H1 (cell line): ENCODE data around the gene SLC26A11.

Experiments
- ASH2L ChIP-seq: fragments of 200-600, 300-600 bp; sonication (generic); IDR thresholded peaks from one replicate; pipeline ENCODE4 v1.7.1; 2017; ENCODE audit warnings: low read length
- BRCA1 ChIP-seq: IDR thresholded peaks from 2 replicates; pipeline ENCODE4 v1.6.1; 2012; ENCODE audit warnings: low read depth, low read length, improper control_type of control experiment
- CTCF ChIP-seq, 3 experiments: IDR thresholded peaks; 1 replicate in 2 of 3; 2 replicates in 1 of 3; pipeline versions ENCODE4 v1.5.1 to v1.6.1; 2011; ENCODE audit warnings: low read length in 3 of 3, mild to moderate bottlenecking in 3 of 3, inconsistent platforms in 2 of 3, low read depth in 1 of 3, moderate library complexity in 1 of 3; ENCODE audit not compliant: insufficient read depth in 1 of 3; ENCODE audit errors: control extremely low read depth in 1 of 3
- EZH2 ChIP-seq: fragments of 200-600 bp; sonication (generic); IDR thresholded peaks from 2 replicates; pipeline ENCODE4 v1.7.1; 2012; ENCODE audit warnings: low read depth, mild to moderate bottlenecking, moderate library complexity, low read length, inconsistent platforms; ENCODE audit not compliant: severe bottlenecking
- HDAC6 ChIP-seq: IDR thresholded peaks from one replicate; pipeline ENCODE4 v1.7.1; 2012; ENCODE audit warnings: low read depth, mild to moderate bottlenecking, inconsistent platforms, low read length, moderate library complexity
- POLR2AphosphoS5 ChIP-seq: IDR thresholded peaks from 2 replicates; pipeline ENCODE4 v1.6.1; 2011; ENCODE audit warnings: low read depth, low read length
- RFX5 ChIP-seq: IDR thresholded peaks from 2 replicates; pipeline ENCODE4 v1.6.1; 2011; ENCODE audit warnings: low read depth, low read length, improper control_type of control experiment, borderline replicate concordance
- RNF2 ChIP-seq: fragments of 200-900, 300-1000 bp; sonication (generic); IDR thresholded peaks from 2 replicates; pipeline ENCODE4 v1.7.1; 2016; ENCODE audit warnings: borderline replicate concordance, low read depth, mild to moderate bottlenecking, antibody characterized with exemption, low read length; ENCODE audit not compliant: poor library complexity, severe bottlenecking; ENCODE audit errors: missing control alignments

DNA sequence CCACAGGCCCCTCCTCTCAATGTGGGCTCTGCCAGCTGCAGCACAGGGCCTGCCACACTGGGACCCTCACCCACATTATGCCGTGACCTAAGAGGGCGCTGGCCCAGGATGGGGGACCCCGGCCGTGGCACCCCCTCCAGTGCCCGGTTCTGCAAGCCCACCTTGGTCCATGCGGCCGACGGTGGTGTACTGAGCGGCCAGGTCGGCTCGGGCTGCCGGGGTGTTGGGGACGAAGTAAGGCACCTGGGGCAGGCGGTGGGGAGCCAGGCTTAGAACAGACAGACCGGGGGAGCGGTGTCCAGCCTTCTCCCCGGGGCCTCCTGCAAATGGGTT is 6.6 kb upstream of the SLC26A11 start:
- TF ChIP-seq POLR2AphosphoS5: no peak
- TF ChIP-seq CTCF (IDR thresholded peaks at IDR 0.05; ENCODE audit: control extremely low read depth in 1 of 3, insufficient read depth in 1 of 3, low read depth in 1 of 3, low read length in 3 of 3): no peak
- TF ChIP-seq HDAC6: no peak
- no peak for TF ChIP-seq ASH2L
- no peak for TF ChIP-seq RFX5
- no peak for TF ChIP-seq BRCA1
- TF ChIP-seq RNF2: no peak
- no peak for TF ChIP-seq EZH2
